Measurements from ENCODE around the gene METAP1D. TPM values are rescaled to one million over a fixed set of nuclear protein-coding genes. Genes with fewer than 3 reads are reported as not detected.

Gene METAP1D
- total and polyA plus RNA-seq, 2 of the 4 experiments (the other 2 are of a cell fraction): 3.4 to 5.5 TPM

DNA sequence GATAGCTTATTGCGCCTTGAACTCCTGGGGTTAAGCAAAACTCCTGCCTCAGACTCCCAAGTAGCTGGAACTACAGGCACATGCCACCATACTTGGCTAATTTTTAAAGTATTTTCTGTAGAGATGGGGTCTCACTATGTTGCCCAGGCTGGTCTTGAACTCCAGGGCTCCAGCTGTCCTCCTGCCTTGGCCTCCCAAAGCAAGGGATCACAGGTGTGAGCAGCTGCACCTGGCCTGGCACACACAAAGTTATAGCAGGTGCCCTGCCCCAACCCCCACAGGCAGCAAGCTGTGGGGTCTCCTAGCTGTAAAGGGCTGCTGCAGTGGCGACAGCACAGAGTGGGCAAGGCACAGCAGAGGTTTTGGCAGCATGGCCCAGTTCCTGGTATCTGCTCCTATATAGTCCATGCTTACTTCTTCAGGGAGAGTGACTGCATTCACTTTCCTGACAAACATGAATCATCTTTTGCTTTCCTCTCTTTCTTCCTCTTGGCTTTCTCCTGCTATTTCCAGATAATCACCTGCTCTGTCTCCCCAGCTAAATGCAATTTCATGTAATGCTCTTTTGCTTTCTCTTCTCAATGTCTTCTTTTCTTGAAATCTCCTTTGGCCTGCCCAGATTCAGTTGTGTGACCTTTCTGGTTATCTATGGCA is 27.3 kb upstream of the METAP1D start:
- Histone ChIP-seq H2BK120ac (ENCODE audit: low read depth, low read length) (no peak overlapping the region), H3K4me1 (ENCODE audit: control insufficient read depth, insufficient read depth, low read length) (no peaks in the 10 kb centered on the region), H3K56ac (ENCODE audit: extremely low read depth, insufficient read depth, low read length) (no peak overlapping the region), H3K9me1 (ENCODE audit: insufficient read depth, low read length) (peaks cover 3% of the 10 kb centered on the region; the same call in 1 of the 2 replicates), H2BK20ac (ENCODE audit: low read depth, low read length) (no peak overlapping the region), H3K79me1 (ENCODE audit: low read depth in 1 of 2, low read length in 2 of 2) (peaks cover 3 to 12% of the 10 kb centered on the region in 2 experiments; a peak in 2 of 4 replicates), H3K9me3 (ENCODE audit: control insufficient read depth, insufficient read depth, low read length) (no peaks in the 10 kb centered on the region), H3K27me3 (ENCODE audit: control insufficient read depth, insufficient read depth, low read length) (no peaks in the 10 kb centered on the region), H3K36me3 (ENCODE audit: control insufficient read depth, insufficient read depth, low read length) (peaks cover 7% of the 10 kb centered on the region; the same call in 1 of the 2 replicates), H3K4me2 (ENCODE audit: low read depth, low read length) (no peak overlapping the region), H3K4me3 (ENCODE audit: insufficient read depth, low read depth, low read length) (no peak overlapping the region), H2BK15ac (ENCODE audit: low read depth, low read length) (no peak overlapping the region), H3K18ac (ENCODE audit: low read depth, low read length) (no peak overlapping the region), H4K8ac (ENCODE audit: low read depth in 2 of 2, low read length in 2 of 2) (no peak overlapping the region), H2AFZ (replicated peaks; ENCODE audit: low read length, poor library complexity) (no peak overlapping the region), H2BK5ac (ENCODE audit: low read depth, low read length, poor library complexity, severe bottlenecking) (no peak overlapping the region), H4K20me1 (ENCODE audit: insufficient read depth, low read length) (no peaks in the 10 kb centered on the region), H3K23ac (ENCODE audit: low read depth, low read length) (no peak overlapping the region), H3K14ac (replicated peaks; ENCODE audit: low read depth, low read length) (no peak overlapping the region), H4K91ac (ENCODE audit: insufficient read depth, low read depth, low read length) (no peak overlapping the region), H2AK5ac (ENCODE audit: low read depth, low read length) (no peak overlapping the region), H3K27ac (ENCODE audit: insufficient read depth, low read length) (no peak overlapping the region), H4K5ac (ENCODE audit: low read depth, low read length) (no peak overlapping the region), H2AK9ac (replicated peaks; ENCODE audit: low read depth, low read length, poor library complexity) (no peak overlapping the region), H3K4ac (ENCODE audit: low read depth, low read length) (no peak overlapping the region), H3K9ac (ENCODE audit: low read depth, low read length) (no peak overlapping the region)
- ATAC-seq (ENCODE audit: low read depth) (no peak), DNase-seq (no peak)
- BruUV-seq (replicated peaks): no TSS peak
- WGBS, 2 experiments (ENCODE audit: extremely low coverage in 2 of 2, insufficient read length in 1 of 2): 100% methylated on average over 1 of the region's 2 CpGs; no CpG with 5 or more reads in 1 of the 2 experiments
- ChIA-PET POLR2A (ENCODE audit: unreplicated experiment) (no interaction called here), CTCF (interaction anchor here (0.6 kb wide), 1 partner anchor 14 kb away, joined by 4 read pairs; no protein-coding TSS in a partner anchor)
- TF ChIP-seq RCOR1 (IDR thresholded peaks at IDR 0.05; ENCODE audit: insufficient replicate concordance, low read length) (no peak), CEBPB (IDR thresholded peaks at IDR 0.05; ENCODE audit: low read depth, low read length) (no peak), CHD1 (IDR thresholded peaks at IDR 0.05; ENCODE audit: low read depth, low read length) (no peak), NFE2L2 (IDR thresholded peaks at IDR 0.05; ENCODE audit: low read depth, low read length) (no peak), POLR2A (IDR thresholded peaks at IDR 0.05; ENCODE audit: low read depth, low read length) (no peak), CTCF (conservative IDR thresholded peaks at IDR 0.05; ENCODE audit: low read depth, low read length) (no peak), MAFK (IDR thresholded peaks at IDR 0.05; ENCODE audit: low read depth, low read length) (no peak)
- TF ChIP-seq, protein P1, sequence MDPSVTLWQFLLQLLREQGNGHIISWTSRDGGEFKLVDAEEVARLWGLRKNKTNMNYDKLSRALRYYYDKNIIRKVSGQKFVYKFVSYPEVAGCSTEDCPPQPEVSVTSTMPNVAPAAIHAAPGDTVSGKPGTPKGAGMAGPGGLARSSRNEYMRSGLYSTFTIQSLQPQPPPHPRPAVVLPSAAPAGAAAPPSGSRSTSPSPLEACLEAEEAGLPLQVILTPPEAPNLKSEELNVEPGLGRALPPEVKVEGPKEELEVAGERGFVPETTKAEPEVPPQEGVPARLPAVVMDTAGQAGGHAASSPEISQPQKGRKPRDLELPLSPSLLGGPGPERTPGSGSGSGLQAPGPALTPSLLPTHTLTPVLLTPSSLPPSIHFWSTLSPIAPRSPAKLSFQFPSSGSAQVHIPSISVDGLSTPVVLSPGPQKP (IDR thresholded peaks at IDR 0.05; ENCODE audit: borderline replicate concordance, low read depth, low read length): no peak
- TF ChIP-seq, protein P2, sequence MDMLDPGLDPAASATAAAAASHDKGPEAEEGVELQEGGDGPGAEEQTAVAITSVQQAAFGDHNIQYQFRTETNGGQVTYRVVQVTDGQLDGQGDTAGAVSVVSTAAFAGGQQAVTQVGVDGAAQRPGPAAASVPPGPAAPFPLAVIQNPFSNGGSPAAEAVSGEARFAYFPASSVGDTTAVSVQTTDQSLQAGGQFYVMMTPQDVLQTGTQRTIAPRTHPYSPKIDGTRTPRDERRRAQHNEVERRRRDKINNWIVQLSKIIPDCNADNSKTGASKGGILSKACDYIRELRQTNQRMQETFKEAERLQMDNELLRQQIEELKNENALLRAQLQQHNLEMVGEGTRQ (IDR thresholded peaks at IDR 0.05; ENCODE audit: low read depth, low read length): no peak
- dilution Hi-C loops (cut with HindIII; ENCODE audit: low sequenced_read_pairs, unreplicated experiment) (no loop called here), intact Hi-C loops (cut with micrococcal nuclease) (no loop called here), in situ Hi-C loops (cut with MboI; ENCODE audit: low sequenced_read_pairs) (no loop called here)
